ENCODE measurements around the gene SLC35F6.
"Not testable (repeated sequence)": the region's sequence is repeated elsewhere in the genome, so short reads cannot be mapped to it uniquely, and the experiment has no call there.

The SLC35F6 gene

GRCh38 chr2:26730549-26731344 lies 33.3 kb upstream of the SLC35F6 start:
- no peak for DNase-seq (ENCODE audit: low read depth in 1 of 2, low spot score in 1 of 2)

GRCh38 chr2:26731714-26732113 lies 32.4 kb upstream of the SLC35F6 start:
- DNase-seq (ENCODE audit: low read depth in 1 of 2, low spot score in 1 of 2): no peak

GRCh38 chr2:26732446-26732845 lies 31.6 kb upstream of the SLC35F6 start:
- DNase-seq (ENCODE audit: low read depth in 1 of 2, low spot score in 1 of 2): no peak

- DNase-seq (ENCODE audit: low read depth in 1 of 2, low spot score in 1 of 2): no peak
Measured at GRCh38 chr2:26733413-26733812, 30.7 kb upstream of the SLC35F6 start.

- DNase-seq (ENCODE audit: low read depth in 1 of 2, low spot score in 1 of 2): no peak
Measured at GRCh38 chr2:26735097-26735496, 29.0 kb upstream of the SLC35F6 start.

GRCh38 chr2:26735883-26736588 lies 28.0 kb upstream of the SLC35F6 start:
- DNase-seq (ENCODE audit: low read depth in 1 of 2, low spot score in 1 of 2): no peak

- DNase-seq (ENCODE audit: low read depth in 1 of 2, low spot score in 1 of 2): no peak
Measured at GRCh38 chr2:26737221-26737620, 26.9 kb upstream of the SLC35F6 start.

GRCh38 chr2:26738481-26738880 lies 25.6 kb upstream of the SLC35F6 start:
- no peak for DNase-seq (ENCODE audit: low read depth in 1 of 2, low spot score in 1 of 2)

- DNase-seq (ENCODE audit: low read depth in 1 of 2, low spot score in 1 of 2): no peak
Measured at GRCh38 chr2:26739514-26739913, 24.6 kb upstream of the SLC35F6 start.

GRCh38 chr2:26740346-26740745 lies 23.7 kb upstream of the SLC35F6 start:
- DNase-seq (ENCODE audit: low read depth in 1 of 2, low spot score in 1 of 2): no peak

- DNase-seq (ENCODE audit: low read depth in 1 of 2, low spot score in 1 of 2): no peak
Measured at GRCh38 chr2:26740890-26741302, 23.2 kb upstream of the SLC35F6 start.

GRCh38 chr2:26742048-26742770 lies 21.9 kb upstream of the SLC35F6 start:
- no peak for DNase-seq (ENCODE audit: low read depth in 1 of 2, low spot score in 1 of 2)

- no peak for DNase-seq (ENCODE audit: low read depth in 1 of 2, low spot score in 1 of 2)
Measured at GRCh38 chr2:26743852-26744251, 20.2 kb upstream of the SLC35F6 start.

- no peak for DNase-seq (ENCODE audit: low read depth in 1 of 2, low spot score in 1 of 2)
Measured at GRCh38 chr2:26744953-26745352, 19.1 kb upstream of the SLC35F6 start.

- DNase-seq (ENCODE audit: low read depth in 1 of 2, low spot score in 1 of 2): peak; percentile 53 to 66
Measured at GRCh38 chr2:26745609-26746327, 18.3 kb upstream of the SLC35F6 start.

GRCh38 chr2:26746934-26747333 lies 17.1 kb upstream of the SLC35F6 start:
- DNase-seq (ENCODE audit: low read depth in 1 of 2, low spot score in 1 of 2): no peak

GRCh38 chr2:26749787-26750420 lies 14.2 kb upstream of the SLC35F6 start:
- not testable (repeated sequence) for DNase-seq (ENCODE audit: low read depth in 1 of 2, low spot score in 1 of 2)

GRCh38 chr2:26750467-26750866 lies 13.6 kb upstream of the SLC35F6 start:
- not testable (repeated sequence) for DNase-seq (ENCODE audit: low read depth in 1 of 2, low spot score in 1 of 2)

GRCh38 chr2:26752656-26753055 lies 11.4 kb upstream of the SLC35F6 start:
- DNase-seq (ENCODE audit: low read depth in 1 of 2, low spot score in 1 of 2): no peak

GRCh38 chr2:26754539-26754938 lies 9.5 kb upstream of the SLC35F6 start:
- no peak for DNase-seq (ENCODE audit: low read depth in 1 of 2, low spot score in 1 of 2)

All from activated T-helper 1 cell treated with anti-CD3 and anti-CD28 coated beads, Interleukin-2, amount 50 U/mL, for 16 hours (primary cell).